NK-92 (cell line): ENCODE data around the gene CEP164.
"Not testable (repeated sequence)": the region's sequence is repeated elsewhere in the genome, so short reads cannot be mapped to it uniquely, and the experiment has no call there.

ENCODE experiments used
- DNase-seq: peaks from one replicate; lab custom pipeline; 2025; ENCODE audit not compliant: unreplicated experiment; lab: John Stamatoyannopoulos, UW

CEP164 gene

DNA sequence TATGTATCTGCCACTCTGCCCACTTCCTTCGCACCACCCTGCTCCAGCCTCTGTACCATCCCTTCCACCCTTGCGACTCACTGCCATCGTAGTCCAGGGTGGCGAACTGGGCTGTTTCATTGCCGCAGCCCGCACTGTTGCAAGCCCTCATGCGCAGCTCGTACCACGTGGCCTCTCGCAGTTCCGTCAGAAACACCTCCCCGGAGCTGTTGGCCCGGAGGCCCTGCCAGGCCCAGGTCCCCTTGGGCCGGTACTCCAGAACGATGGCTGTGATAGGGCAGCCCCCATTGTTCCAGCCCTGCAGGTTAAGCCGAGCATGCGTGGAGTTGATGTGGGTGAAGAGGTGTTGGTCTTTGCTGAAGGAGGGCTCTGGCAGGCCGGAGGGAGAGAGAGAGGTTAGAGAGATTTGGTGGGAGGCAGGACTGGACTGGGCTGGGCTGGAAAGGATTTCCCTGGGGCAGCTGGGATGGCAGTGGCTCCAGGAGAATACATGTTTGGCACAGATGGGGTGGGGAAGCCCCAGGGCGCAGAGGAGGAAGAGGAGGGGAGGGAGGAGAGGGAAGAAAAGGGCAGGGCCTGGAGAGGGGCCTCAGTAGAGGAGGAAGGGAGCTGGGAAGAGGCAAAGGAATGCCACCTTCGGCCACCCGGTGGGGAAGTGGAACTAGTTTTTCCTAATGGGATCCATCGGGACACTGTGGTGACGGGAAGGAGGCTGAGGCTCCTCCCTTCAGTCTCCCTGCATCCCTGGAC, 109.6 kb downstream of the CEP164 start:
- DNase-seq: no peak

DNA sequence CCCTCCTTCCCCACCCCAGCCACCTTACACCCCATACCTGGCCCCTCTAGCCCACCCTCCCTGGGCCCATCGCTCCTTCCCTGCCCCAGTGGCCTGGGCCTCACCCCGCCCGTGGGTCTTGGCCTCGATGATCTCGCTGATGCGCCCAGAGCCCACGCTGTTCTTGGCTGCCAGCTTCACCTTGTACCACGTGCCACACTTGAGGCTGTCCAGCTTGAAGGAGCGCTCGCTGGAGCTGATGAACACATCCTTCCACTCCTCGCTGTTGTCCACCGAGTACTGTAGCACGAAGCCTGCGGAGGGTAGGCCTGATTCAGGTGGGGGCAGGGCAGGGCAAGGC, 110.1 kb downstream of the CEP164 start:
- no peak for DNase-seq

DNA sequence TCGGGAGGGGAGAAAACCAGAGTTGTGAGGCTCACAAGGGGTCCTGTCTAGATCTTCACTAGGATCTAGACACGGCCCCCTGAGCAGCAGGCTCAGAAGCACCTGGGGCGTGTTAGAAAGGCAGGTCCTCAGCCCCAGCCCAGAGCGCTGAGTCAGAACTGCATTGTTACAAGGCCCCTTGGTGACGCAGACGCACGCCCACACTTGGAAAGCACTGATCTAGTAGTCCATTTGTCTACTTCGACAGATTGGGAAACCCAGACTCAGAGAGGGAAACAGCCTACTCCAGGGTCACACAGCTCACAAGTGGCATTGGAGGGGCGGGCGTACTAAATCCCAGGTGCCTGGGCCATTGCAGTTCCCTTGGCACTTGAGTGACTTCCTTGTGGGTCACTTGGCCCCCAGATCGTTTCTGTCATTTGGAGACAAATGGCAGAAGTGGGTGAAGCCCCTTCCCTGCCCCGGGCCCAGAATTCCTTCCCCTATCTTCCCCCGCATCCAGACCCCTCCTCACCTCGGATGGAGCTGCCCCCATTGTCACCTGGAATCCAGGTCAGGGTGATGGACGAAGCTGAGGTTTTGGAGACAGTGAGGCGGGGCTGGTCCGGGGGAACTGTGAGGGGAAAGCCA, 110.8 kb downstream of the CEP164 start:
- DNase-seq: no peak

DNA sequence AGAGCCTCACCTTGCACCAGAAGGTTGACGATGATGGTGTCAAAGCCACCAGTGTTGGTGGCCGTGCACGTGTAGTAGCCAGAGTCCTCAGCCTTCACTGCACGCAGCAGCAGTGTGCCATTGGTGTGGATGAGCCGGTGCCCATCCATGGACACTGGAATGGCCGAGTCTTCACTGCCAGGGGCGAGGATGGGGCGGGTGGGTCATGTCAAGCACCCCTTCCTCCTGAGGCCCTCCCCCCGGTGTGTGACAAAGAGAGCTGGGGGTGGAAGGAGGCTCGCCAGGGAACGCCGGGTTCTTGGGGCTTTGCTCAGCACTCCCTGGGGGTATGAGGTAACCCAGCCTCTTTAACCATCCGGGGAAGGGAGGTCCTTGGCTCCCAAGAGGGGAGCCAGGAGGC, 111.6 kb downstream of the CEP164 start:
- DNase-seq: no peak

DNA sequence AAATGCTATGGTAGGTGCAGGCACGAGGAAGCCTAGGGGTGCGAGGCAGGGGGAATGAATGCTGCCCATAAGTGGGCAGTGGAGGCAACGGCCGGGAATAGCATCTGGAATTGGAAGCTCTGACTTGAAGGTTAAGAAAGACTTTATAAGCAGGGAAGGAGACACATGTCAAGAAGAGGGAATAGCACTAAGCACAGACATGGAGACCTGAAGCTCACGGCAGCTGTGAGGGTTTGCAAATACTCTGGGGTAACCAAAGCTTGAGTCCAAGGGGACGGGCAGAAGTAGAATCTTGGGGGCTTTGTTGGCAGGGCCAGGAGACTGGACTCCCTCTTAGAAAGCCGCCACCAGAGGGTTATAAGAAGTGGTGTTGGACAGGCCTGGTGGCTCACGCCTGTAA, 112.6 kb downstream of the CEP164 start:
- DNase-seq: no peak

DNA sequence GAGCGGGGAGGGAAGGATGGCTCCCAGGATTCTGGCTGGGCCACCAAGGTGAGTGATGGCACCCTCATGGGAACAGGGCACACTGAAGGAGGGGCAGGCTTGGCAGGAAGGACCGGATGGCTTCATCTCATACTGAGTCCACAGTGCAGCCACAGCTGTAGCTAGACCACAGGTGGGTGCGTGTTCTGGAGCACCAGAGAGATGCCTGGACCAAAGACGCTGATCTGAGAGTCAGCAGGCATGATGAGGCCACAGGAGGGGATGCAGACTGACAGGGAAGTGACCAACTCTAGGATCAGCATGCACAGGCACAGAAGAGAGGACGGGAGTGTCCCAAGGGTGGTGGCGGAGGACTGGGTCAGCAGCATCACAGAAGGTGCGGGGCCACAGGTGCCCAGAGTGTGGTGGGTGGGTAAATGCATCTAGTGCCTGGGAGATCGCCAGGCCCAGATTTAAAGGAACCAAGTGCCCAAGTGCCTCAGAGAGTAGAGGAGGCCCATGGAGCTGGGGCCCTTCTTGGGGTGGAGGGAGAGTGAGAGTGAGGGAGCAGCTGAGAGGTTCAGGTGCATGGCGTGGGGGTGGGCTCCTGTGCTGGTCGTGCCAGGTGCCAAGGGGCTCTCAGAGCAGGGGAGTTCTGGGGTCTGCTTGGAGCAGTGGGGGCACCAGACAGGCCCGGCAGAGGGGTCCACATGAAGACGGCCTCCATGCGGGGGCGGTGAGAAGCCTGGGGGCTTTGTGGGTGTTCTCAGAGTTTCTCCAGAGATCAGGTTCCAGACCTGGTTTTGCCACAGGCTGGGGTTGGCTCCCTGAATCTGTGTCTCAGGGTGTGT, 113.7 kb downstream of the CEP164 start:
- DNase-seq: no peak

DNA sequence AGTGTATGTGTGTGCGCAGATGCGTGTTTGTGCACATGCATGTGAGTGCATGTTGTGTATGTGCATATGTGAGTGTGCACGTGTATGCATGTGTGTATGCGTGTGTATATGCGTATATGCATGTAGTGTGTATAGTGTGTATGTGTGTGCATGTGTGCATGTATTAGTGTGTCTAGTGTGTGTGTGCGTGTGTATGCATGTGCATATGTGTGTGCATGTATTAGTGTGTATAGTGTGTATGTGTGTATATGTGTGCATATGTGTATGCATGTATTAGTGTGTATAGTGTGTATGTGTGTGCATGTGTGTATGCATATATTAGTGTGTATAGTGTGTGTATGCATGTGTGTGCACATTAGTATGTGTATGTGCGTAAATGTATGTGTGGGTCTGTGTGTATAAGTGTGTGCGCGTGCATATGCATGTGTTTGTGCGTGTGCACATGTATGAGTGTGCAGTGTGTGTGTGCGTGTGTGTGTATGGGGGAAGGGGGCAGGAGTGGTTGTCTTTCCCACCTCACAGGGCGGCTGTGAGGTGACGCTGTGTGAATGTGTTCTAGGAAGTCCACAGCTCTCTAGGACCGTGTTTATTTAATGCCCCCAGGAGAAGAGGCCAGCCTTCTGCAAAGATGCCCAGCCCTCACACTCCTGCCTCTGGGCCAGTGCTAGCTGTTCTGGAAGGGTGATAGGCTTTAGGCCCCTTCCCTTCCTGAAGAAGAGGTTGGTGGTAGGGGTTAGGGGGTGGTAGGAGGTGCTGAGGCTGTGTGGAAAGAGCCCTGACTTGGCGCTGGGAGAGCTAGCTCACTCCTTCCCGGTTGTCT, 114.6 kb downstream of the CEP164 start:
- no peak for DNase-seq

DNA sequence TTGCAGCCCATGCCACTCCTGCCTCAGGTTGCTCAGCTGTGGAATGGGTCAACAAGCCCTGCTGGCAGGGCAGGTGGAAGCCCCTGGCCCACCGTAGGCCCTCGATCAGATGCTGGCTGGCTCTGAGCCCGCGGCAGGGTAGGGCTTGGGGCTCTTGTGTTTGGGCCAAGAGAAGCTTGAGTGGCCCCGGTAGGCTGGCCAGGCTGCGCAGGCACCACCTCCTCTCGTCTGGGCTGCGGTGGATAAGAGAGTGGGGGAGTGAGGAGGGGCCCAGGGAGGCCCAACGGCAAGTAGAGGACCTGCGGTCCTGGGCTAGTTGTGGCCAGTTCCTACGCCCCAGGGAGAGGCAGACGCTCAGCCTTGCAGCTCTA, 115.2 kb downstream of the CEP164 start:
- no peak for DNase-seq

DNA sequence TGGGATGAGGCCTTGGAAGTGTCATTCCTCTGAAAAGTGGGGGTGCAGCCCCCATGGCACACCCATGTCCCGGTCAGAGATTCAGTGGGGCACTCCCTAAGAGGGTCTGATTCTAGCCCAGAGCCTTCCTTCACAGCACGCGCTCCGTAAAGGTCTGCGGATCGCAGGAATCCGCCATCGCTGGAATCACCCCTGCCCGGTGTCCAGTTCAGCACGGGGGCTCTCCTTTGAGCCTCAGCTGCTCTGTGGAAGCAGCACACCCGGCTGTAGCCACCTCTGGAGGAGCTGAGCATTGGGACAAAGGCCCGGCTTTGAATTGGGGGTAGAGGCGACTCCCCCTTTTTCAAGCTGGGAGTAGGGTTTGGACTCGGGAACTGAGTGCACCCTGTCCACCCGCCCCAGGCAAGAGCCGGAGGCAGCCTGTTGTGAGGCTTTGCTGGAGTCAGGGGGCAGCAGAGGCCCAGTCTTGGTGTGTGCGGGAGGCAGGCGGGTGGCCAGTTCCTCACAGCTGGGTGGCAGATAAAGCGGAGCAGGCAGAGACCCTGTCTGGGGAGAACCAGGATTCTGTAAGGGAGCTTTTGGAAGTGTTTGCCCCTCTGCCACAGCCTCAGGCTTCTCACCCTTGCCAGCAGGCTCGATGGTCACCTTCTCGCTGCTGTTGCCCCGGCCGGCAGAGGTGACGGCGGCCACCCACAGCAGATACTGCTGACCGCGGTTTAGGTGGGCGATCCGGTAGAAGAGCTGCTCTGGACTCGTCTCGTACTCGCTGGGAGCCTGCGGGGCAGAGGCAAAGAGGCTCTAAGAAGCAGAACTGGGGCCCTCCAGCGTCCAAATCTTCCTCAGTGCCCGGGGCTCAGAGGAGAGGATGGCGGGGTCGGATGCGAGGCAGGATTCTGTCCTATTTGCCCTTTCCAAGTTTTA, 115.9 kb downstream of the CEP164 start:
- DNase-seq: no peak

DNA sequence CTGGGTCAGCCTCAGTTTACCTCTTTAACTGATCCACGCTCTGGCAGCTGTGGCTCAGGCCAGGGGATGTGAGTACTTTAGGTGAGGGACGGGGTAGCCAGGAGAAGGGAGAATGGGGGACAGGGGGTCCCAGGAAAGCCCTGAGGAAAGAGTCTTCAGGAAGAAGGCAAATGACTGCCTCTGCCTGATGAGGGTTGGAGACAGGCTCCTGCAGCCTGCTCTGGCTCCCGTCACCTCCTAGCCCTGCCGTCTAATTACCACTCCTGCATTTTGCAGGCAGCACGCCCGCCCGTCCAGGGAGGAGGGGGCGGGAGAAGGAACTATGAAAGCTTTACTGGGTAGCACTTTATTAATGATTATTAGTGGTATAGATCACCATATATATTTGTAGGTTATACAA, 116.6 kb downstream of the CEP164 start:
- no peak for DNase-seq

DNA sequence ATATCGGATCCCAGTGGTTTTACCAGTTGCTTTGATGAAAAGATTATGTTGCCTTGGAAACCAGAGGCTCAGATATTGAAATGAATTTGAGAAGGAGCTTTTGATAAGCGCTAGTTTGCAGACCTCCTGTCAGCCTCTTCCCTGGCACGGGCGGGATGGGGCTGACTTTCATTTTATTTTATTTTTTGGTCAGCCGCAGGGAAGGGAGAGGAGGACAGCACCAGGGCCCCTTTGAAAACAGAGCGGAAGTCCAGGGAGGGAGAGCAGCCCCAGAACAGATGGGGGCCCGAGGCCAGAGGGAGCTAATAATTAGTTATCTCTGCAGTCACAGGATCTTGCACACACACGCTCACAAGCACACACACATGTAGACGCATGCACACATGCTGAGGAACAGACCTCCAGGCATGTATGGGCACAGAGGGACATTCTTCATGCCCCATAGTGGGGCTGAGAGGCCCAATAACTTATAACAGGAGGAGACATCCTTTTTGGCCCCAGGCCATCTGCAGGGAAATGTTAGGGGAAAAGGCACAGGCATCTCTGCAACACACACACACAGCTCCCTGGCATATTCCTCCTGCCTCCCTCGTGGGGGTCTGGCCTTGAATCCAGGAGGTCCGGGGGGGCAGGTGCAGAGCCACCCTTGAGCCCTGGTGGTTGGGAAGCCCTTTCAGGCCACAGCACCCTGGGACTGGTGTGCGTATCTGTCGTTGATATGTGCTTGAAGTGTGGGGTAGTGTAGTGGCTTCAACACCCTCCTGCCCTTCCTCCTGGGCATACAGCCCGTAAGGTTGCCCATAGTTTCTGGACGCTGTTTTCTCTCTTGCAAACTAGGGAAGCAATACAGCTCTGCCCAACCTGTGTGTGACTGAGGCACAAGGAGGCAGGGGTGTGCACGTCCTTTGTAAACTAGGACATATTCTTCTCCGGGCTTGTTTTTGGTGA, 117.3 kb downstream of the CEP164 start:
- no peak for DNase-seq

DNA sequence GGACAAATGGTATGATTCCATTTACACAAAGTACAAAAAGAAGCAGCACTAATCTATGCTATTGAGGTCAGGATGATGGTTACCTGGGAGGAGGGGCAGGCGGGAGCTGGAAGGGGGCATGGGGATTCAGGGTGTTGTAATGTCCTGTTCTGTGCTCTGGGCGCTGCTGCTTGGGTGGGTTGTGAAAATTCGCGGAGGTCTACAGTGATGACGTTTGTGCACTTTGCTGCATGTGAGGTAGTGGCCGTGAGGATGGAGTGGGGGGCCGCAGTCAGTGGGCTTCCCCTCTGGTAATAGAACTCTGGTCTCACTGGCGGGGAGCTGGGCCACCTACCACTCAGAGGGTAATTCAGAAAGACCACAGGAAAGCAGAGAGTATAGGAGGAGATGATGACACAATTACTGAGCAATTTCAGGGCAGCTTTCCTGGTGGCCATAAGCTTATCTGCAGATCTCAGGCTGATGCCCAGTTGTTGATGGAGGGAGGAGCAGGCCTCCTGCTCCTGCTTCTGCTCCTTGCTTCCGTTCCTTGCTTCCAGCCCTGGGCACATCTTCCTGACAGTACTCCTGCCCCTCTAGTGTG, 121.5 kb downstream of the CEP164 start:
- DNase-seq: no peak

DNA sequence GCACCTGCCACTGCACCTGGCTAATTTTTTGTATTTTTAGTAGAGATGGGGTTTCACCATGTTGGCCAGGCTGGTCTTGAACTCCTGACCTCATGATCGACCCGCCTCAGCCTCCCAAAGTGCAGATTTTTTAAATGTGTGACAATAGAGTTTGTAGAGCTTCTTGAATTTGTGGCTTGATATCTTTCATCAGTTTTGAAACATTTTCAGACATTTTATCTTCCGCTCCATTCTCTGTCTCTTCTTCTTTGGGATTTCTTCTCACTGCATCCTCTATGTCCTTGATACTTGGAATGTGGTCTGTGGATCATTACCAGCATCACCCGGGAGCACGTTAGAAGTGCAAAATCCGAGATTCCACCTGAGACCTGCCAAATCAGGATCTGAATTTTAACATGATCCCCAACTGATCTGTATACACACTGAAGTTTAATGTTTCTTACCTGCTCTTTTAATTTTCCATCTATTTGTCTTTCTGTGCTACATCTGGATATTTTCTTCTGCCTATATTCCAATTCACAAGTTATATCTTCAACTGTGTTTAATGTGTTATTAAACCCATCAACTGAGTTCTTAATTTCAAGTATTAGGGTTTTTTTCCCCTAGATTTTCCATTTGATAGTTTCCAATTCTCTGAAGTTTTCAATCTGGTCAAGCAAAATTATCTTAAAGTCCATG, 126.4 kb downstream of the CEP164 start:
- no peak for DNase-seq

DNA sequence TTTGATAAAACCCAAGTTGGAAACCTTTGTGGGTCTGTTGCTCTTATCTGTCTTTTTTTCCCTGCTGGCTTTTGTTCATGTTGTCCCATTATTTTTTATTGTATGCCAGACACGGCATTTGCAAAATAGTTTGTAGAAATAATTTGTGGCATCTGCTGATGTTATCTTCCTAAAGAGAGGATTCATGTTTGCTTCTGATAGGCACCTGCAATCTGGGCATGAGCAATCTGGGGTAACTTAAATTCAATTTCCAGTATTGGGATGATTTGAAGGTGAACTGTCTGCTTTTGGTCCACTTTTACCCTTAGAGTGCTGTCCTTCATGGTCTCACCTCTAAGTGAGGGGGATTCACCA, 126.9 kb downstream of the CEP164 start:
- no peak for DNase-seq

DNA sequence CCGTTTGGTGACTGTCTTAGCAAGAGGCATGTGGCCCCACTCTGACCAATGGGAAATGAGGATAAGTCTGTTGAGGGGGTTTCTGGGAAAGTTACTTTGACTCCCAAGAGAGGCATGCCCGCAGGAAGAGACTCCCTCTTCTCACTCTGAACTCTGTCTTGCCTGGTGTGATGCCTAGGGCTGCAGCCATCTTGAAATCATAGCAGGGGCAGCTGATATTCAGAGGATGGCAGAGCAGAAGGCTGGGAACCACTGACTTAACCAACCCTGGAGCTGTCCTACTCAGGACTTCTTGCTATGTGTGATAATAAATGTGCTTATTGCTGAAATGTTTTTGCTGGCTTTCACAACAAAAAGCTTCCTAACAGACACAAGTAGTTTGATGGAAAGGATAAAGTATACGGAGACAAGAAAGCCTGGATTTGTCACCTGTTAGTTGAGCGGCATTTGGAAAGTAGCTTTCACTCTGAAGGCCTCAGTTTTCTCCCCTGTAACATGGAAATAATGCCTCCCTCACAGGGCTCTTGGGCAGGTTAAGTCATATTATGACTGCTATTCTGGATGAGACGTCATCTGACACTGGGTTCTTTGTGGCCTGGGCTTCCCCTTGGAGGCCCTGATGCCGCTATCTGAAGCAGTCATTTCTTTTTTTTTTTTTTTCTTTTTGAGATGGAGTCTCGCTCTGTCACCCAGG, 128.5 kb downstream of the CEP164 start:
- no peak for DNase-seq

DNA sequence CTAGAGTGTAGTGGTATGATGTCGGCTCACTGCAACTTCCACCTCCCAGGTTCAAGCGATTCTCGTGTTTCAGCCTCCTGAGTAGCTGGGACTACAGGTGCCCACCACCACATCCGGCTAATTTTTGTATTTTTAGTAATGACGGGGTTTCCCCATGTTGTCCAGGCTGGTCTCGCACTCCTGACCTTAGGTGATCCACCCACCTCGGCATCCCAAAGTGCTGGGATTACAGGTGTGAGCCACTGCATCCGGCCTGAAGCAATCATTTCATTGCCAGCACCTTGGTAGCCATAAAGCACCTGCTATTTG, 129.0 kb downstream of the CEP164 start:
- not testable (repeated sequence) for DNase-seq

DNA sequence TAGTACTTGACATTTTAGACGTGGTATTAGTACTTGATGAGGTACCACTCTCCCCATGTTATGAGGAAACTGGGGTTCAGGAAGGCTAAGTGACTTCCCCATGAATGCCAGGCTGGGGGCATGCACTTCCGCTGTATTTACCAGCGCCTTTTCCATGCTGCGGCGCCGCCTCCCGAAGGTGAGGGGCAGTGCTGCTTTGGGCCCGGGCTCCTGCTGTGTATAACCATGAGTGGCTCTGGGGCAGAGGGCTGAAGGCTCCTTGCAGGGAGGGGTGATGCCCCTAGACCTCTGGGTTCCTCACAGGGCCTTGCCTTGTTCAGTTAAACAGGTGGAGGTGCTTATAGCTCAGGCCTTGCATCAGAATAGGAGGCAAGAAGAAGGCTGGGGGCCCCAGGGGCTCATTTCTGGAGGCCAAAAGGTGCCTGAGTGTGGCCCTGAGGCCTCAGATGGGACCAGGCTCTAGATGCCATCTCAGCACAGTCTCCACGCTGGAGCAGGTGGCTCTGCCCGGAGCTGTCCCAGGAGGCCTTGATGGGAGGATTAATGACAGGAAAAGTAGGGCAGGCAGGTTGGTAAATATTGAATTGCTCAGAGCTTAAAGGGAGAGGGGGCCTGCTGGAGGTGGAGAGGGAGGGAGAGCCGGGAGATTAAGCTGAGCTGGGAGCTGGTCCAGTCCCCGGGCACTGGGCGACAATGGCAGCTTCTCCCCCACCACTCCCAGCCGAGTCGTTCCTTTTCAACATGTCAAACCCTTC, 129.6 kb downstream of the CEP164 start:
- no peak for DNase-seq
